HG02571 (cell line): Measurements from ENCODE around the gene B3GAT3.
"Not testable (repeated sequence)": the region's sequence is repeated elsewhere in the genome, so short reads cannot be mapped to it uniquely, and the experiment has no call there.

Experiments used
- ATAC-seq: cut with Tn5 transposase; IDR thresholded peaks from one replicate; pipeline ENCODE4 v1.9.1; 2021; ENCODE audit warnings: mild to moderate bottlenecking, moderate library complexity; ENCODE audit not compliant: unreplicated experiment

Gene B3GAT3

DNA sequence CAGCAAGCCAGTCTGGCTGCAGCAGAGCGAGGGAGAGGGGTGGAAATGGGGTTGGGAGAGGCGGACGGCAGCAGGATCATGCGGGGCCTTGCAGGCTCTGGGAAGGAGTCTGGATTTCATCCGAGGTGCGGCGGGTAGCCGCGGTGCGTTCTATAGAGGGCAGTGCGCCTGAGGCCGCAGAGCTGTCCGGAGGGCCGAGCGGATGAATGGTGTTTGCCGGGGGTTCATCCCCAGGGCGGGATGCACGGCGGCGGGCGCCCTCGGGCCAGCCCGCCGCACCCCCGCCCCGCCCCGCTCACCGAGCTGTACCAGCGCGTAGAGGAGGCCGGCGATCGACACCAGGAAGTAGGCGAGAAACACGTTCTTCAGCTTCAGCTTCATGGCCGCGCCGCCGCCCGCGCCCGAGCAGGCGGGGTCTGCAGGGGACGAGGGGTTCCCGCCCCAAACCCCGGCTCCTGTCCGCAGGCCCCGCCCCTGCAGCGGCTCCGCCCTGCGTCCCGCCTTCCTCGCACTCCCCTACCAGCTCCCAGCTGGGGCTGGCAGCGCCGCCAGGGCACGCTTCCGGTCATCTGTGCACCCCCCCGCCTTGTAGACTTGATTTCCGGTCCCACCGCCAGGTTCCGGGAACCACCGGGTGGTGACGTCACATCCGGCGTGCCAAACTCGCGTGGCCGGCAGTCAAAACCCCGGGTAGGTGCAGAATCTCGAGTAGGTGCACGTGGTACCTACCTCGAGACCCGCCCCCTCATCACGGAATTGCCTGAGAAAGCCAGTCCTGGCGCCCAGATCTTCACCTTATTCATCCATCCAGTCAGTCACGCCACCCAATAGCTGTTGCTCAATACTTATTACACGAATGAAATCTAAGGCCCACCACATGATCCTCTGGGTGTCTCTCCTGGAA lies at the start of gene B3GAT3:
Gene B3GAT3 (minus strand): TSS at position 420 of the 904 bp plus-strand sequence. CDS start 39 bp downstream, at position 381.
- ATAC-seq: peak; percentile 93

DNA sequence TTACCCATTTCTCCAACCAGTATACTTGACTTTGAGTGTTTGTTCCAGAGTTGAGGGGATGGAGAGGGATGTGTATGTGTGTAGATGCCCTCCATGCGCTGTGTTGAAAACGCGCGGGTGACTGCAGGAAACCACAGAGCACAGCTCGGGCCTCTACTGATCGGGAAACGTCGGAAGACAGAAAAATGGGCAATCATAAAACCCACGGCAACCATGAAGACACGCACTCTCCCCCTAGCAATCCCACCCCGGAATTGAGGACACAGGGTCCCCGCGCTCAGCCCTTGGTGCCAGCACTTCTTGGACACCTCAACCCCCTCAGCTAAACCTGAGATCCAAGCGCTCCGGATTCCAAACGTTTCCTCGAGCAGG lies 49.4 kb upstream of the B3GAT3 start:
- no peak for ATAC-seq

DNA sequence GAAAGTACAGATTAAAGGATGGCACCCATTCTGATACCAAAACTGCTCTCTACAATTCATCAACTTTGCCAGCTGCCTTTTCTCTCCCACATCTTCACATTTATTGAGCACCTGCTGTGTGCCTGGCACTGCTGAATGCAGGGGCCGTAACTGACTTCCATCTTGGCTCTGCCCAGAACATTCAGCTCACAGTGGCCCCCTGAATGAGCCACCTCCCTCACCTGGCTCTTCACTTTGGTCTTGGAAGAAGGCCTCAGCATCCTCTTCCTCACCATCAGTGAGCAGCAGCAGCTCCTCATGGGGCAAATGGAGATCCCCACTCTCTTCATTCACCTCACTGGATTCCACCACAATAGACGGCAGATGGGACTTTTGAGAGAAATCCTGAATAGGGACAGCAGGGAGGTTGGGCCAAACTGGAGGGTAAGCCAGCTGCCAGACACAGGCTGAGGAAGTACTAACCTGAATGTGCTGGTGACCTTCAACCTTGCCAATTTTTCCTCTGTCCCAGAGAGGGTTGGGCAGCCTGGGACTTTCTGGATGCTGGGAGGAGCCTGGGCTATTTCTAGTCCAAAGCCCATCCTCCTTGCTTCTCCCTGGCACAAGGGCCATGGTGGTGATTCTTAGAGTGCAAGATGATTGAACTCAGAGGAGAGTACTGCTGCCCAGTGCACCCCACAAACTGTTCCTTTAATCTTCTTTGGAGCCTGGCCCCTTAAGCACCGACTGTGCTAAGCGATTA lies 47.8 kb upstream of the B3GAT3 start:
- no peak for ATAC-seq

DNA sequence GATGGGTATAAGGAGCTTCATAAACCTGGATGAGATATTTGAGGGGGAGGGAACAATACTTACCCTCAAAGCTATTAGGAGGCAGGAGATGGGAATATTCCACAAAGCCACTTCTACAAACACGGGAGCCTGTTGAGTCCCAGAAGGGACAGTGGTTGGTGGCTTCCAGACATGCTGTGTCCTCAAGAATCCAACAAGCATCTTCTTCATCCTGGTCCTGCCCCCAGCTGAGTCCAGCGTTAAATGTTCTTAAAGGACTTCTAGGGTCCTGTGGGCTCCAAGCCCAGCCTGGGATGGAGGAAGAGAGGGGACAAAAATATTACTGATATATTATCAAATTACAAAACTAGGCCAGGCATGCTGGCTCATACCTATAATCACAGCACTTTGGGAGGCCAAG lies 45.7 kb upstream of the B3GAT3 start:
- no peak for ATAC-seq

DNA sequence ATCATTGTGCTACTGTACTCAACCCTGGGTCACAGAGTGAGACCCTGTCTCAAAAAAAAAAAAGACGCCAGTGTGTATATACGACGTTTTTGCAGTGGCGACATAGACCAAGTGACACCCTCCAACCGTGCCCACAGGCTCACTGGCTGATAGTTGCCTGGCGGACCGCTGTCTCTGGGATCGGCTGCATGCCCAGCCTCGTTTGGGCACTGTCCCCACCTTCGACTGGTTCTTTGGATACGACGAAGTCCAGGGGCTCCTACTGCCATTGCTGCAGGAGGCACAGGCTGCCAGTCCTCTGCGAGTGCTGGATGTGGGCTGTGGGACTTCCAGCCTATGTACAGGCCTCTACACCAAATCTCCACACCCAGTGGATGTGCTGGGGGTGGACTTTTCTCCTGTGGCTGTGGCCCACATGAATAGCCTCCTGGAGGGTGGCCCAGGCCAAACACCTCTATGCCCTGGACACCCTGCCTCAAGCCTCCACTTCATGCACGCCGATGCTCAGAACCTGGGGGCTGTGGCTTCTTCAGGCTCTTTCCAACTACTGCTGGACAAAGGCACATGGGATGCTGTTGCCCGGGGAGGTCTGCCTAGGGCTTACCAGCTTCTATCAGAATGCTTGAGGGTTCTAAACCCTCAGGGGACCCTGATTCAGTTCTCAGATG lies 44.6 kb upstream of the B3GAT3 start:
- ATAC-seq: no peak

DNA sequence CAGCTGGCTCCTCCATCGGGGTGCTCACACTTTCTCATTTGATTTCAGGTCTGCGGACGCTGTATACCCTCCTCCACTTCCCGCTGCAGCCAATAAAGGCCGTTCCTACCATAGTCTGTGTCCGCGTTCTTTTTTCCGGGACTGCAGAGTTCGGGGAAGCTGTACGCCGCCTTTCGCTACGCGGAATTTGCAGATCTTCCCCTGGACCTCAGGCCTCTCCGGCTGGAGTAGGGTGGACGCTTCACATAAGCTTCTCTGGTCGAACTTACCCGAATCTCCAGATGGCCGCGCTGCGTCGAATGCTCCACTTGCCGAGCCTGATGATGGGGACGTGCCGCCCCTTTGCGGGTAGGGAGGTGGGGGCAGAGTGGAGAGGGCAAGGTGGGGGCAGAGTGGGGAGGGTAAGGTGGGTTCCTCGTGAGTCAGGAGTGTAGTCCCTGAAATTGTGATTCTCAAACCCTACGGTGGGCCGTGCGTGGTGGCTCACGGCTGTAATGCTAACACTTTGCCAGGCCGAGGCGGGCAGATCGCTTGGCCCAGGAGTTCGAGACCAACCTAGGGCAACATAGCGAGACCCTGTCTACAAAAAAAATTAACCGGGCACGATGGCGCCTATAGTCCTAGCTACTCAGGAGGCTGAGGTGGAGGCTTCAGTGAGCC lies 43.9 kb upstream of the B3GAT3 start:
- ATAC-seq: peak; percentile 9

DNA sequence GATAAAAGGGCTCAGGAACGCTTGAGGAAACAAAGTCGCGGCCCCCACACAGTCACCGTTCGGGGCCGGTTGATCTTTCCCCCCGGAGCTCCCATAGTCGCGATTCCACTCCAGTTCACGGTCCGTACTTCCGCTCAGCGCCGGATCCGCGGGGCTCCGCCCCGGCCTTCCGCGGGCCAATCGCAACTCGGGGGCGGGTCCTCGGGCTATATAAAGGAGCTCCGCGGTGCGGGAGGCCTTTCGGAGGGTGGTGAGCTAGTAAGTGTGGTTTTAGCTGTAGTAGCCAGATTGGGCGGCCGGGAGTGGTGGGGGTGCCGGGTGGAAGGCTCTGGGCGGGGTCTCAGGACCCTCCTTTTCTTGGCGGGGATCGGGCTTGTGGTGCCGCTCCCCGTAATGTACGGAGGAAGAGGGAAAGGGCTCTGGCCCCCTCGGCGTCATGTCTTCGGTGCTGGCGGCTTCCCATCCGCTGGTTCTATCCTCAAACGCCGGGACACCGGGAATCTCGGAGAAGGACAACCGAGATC lies 43.4 kb upstream of the B3GAT3 start, which contains the start of the genes C11orf98 and CSKMT:
Gene C11orf98 (minus strand): TSS at position 136 of the 524 bp plus-strand sequence. CDS start 41 bp downstream, at position 95.
Gene CSKMT (plus strand): TSS at position 238 of the 524 bp plus-strand sequence. CDS start 568 bp downstream, outside the sequence.
- peak; percentile 74 for ATAC-seq

GRCh38 chr11:62664405-62665074 lies 42.8 kb upstream of the B3GAT3 start:
- ATAC-seq: peak; percentile 28

- ATAC-seq: no peak
Measured at GRCh38 chr11:62656796-62657429, 35.1 kb upstream of the B3GAT3 start.

DNA sequence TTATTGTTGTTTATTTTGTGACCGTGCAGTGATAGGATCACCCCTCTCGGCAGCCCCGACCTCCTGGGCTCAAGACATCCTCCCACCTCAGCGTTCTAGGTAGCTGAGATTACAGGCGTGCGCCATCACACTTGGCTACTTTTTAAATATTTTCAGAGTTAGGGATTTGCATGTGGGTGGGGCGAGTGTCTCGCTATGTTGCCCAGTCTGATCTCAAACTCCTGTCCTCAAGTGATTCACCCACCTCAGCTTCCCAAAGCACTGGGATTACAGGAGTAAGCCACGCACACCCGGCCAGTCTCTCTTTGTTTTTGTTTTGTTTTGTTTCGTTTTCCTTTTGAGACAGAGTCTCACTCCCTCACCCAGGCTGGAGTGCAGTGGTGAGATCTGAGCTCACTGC lies 32.5 kb upstream of the B3GAT3 start:
- ATAC-seq: no peak

DNA sequence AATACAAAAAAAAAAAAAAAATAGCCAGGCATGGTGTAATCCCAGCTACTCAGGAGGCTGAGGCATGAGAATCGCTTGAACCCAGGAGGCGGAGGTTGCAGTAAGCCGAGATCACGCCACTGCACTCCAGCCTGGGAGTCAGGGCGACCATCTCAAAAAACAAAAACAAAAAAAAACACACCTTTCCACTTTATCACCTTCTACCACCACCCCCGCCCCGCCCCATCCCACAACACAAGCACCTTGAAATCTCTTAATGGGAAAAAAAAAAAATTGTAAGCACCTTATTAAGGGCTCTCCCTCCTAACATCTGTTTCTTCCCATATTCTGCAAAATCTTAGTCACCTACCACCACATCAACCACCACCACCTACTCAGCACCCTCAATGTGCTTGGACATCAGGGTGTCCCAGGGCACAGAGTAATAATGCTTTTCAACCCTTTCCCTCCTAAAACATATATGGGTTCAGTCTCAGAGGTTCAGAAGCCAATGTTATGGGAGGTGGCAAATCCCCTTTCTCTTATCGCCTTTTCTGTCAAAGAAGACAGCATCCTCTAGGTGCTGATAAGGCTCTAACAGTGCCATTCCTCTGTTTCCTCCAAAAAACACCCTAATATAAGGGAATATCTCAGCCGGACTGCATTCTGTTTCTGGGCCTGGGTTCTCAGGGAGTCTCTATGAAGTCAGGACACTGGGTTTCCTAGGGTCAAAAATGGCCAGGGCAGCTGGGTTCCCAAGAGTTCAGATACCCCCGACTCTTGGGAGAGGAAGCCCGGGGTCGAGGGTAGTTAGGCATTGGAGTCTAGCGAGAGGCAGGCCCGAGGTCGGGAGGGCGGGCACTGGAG lies 30.6 kb upstream of the B3GAT3 start:
- ATAC-seq: no peak

DNA sequence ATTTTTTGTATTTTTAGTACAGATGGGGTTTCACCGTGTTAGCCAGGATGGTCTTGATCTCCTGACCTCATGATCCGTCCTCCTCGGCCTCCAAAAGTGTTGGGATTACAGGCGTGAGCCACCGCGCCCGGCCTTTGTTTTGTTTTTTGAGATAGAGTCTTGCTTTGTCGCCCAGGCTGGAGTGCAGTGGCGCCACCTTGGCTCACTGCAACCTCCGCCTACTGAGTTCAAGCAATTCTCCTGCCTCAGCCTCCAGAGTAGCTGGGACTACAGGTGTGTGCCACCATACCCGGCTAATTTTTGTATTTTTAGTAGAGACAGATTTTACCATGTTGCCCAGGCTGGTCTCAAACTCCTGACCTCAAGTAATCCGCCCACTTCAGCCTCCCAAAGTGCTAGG lies 28.5 kb upstream of the B3GAT3 start:
- not testable (repeated sequence) for ATAC-seq

DNA sequence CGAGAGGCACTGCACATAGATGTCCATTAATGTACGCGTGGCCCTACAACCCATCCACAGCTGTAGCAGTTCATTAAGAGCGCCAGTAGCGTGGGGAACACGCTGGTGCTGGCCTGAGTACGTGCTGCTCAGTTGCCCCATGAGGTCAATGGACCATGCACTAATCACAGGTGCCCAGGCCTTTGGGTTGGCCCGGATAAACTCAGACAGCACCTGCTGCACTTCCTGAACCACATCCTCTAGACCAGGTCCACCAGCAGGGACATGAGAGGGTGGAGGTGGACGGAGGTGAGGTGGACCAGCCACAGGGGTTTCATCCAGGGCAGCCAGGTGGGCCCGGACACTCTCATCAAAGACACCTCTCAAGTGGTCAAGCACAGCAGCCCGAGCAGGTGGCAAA lies 27.7 kb upstream of the B3GAT3 start:
- no peak for ATAC-seq

DNA sequence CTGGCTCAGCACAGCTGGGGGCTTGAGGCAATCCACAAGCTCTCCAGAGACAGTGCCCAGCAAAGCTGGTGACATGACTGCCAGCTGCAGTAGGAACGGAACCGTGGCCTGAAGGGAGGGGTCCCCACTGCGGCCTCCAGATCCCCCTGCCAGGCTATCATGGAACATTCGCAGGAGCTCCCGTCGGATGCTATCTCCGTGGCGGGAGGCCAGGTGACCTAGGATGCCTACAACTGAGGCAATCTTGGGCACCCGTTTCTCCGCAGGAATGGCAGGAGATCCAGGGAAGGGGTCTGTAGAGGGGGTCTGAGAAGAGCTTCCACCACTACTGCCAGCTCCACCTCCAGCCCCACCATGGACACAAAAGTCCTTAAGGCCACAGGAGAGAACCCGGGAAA lies 27.2 kb upstream of the B3GAT3 start:
- ATAC-seq: no peak

DNA sequence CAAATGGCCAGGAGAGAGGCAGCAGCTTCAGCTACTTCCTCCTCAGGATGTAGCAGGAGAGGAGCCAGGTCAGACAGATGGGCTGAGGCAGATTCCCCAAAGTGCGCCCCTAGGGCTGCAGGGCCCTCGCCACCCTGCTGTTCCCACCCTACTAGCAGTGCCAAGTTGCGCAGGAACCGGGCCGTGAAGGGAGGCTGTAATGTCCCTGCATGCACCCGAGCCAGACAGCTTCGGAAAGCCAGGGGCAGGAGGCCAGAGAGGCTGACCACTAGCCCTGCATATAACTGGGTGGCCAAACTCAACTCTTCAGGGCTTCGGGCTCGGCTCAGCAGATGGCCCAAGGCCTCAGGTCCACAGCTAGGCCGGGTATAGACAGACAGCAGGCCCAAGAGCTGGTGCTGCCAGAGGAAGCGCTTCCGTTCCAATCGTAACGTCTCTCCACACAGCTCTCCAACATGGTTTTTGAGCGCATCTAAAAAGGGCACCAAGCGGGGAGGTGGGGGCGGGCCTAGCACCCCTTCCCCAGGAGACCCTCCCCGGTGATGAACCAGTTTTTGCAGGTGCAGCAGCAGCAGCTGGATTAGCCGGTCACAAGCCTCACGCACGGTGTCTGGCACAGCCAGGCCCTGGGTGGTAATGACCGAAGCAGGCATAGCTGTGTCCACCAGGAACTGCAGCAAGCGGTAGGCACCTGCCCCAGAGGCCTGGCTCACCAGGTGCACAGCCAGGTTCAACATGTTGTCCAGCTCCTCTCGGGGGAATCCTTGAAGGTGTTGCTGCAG lies 26.6 kb upstream of the B3GAT3 start:
- no peak for ATAC-seq

- no peak for ATAC-seq
Measured at GRCh38 chr11:62647609-62648005, 25.8 kb upstream of the B3GAT3 start.

DNA sequence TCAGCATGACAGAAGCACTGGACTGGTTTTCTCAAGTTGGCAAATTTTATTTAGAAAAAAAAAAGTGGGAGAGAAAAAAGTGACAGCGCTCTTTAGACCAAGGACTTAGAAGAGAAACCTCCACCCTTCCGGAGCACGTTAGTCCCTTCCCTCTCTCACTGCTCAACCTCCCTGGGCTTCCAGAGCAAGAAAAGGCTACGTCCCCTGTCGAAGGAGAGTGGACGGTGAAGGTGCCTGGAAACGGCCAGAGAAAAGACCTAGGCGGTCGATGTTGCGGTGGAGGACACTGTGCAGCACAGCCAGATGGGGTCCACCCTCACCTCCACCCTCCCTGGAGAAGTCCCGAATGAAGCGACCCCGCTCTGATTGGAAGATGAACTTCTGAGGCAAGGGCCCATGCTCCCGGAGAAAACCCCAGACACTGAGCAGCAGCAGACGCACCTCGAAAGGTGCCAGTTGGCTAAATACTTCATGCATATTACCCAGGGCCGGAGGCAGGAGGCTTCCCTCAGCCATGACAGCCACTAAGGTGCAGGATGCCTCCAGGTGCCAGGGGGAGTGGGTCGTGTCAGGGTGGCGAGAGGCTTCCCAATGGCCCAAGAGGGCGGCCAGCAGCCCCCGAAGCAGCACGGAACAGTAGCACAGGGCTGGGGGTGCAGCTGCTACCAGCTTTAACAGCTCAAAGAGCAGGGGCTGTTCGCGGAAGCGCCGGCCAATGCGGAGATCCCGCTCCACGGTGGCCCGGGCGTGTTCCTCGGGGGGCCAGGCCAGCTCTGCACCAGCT lies 25.2 kb upstream of the B3GAT3 start:
- ATAC-seq: no peak
